ENCODE data around the gene JAKMIP1. TPM values are rescaled to one million over a fixed set of nuclear protein-coding genes. Genes with fewer than 3 reads are reported as not detected.

JAKMIP1 gene
- total RNA-seq, 1 donor from 2014 or later, result not detected

DNA sequence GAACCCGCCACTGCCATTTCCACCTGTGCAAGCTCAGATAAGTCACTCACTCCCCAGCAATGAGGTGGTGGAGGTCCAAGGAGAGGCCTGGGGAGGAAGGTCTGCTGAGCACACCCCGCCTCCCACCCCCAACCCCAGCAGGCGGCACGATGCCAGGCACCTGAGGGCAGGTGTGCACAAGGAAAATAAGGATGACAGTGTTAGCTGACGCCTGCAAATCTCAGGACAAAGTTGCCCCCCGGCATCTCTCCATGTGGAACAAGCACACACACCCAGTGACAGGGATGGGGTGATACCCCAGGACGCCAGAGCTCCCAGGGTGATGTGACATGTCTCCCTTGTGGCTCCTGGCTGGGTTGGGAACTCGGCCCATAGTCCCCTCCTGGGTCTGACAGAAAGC is 9.9 kb downstream of the JAKMIP1 start:
- intact Hi-C loops (cut with DNase I), result no loop called here
- no peak for ATAC-seq
- DNase-seq (ENCODE audit: missing footprints), result no peak

DNA sequence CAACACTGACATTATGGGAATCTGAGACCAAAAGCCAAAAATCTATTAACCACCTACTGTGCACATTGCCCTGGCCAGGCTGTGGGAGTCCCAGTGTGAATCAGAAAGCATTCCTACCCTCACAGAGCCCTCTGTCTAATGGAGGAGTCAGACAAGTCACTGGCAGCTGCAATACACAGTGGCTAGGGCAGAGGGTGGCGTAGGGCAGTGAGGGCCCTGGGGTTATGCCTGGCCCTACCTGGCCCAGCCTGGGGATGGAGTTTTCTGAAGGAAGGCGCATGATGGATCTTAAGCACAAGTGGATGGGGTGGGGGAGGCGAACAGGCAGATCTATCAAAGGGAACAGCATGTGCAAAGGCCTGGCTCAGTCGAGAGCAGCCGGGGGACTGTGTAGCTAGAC is 10.8 kb downstream of the JAKMIP1 start:
- no peak for DNase-seq (ENCODE audit: missing footprints)
- no peak for ATAC-seq
- intact Hi-C loops (cut with DNase I), result no loop called here

DNA sequence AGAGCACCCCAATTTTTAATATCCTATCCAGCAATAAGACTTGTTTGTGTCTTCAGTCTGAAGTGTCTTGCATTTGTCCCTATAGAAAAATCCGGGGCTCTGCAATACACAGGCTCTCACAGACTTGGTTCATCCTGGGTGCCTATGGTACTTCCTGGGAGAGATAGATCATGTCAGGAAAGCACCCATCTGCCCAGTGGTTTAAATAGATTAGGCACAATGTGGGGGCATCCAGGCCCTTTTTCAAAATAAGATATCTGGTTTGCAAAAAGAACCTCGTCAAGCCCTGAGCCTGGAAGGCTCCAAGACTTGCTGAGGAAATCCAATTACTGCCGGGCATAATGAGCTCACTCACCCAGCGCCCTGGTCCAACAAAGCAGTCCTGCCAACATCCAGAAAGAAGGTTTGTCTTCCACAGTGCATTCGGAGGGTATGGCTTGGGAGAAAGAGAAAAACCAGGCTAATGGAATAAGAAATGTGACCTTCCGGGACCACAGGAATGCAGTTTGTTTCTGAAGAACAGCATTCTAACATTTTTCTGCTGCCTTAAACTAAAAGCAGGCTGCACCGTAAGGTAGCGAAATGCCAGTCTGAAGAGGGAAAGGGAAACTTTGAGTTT is 11.6 kb downstream of the JAKMIP1 start:
- no peak for DNase-seq (ENCODE audit: missing footprints)
- ATAC-seq, result no peak
- intact Hi-C loops (cut with DNase I), result no loop called here

DNA sequence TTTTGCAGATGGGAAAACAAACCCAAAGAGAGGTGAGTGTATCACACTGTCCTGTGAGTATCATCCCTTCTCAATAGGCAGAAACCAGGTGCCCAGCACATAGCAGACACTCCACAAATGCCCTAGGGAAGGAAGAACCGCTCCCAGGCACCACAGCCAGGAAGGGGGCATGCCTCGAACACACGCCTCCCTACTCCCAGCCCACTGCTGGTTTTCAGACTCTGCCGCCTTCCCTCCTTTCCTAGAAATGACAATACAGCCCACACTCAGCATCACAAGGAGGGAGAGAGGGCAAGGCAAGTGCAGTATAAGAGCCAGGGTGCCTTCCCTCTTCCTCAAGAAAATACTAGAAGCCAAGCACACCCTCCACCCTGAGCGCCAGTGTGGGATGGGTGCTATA is 16.2 kb downstream of the JAKMIP1 start:
- no peak for ATAC-seq

DNA sequence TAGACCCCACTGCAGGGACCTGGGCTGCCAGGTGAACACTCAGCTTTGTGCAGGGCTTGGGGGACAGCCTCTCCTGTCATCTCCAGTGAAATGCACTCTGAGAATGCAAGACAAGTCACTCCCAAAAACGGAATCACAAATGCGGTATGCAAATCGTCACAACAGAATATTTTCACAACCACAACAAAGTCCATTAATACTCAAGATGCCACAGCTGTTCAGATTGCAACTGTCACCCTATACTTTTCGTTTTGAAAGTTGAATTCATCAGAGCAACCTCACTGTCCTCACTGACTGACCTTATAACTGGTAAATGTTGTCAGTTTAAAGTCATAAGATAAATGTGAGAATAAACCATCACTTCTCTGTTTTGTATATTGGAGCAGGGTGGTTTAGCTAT is 16.6 kb downstream of the JAKMIP1 start:
- DNase-seq (ENCODE audit: missing footprints) (no peak), ATAC-seq (no peak)
- intact Hi-C loops (cut with DNase I), result no loop called here

More for the DNA sequence above, 16.2 kb downstream of the JAKMIP1 start:
- intact Hi-C loops (cut with DNase I), result no loop called here
- DNase-seq (ENCODE audit: missing footprints), result no peak

DNA sequence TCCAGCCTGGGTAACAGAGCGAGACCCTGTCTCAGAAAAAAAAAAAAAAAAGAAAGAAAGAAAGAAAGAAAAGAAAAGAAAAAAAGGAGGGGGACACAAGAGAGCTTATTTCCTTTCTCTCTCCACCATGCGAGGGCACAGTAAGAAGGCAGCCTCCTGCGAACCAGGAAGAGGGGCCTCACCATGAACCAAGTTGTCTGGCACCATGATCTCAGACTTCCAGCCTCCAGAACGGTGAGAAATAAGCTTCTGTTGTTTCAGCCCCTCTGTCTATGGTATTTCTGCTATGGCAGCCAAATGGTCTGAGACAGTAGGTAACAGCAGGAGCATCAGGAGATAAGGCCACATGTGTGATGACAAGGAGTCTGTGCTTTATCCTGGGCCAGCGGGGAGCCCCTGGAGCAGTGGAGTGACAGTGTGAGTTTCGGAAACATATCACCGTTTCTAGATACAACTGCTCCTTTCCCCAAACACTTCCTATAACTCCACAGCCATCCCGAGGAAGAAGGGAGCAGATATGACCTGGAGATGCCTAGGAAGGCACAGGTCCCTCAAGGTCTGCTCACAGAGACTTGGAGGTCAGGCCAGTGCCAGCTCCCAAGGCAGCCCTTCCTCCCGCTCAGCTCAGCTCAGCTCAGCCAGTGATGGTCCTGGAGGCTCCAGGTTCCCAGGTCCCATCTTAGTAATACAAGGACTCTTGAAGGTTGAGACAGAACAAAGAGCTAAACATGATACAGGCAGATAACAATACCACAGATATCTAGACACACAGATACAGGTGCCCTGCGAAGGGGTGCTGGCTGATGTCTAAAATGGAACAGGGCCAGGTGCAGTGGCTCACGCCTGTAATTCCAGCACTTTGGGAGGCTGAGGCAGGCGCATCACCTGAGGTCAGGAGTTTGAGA is 17.7 kb downstream of the JAKMIP1 start:
- DNase-seq (ENCODE audit: missing footprints), result no peak
- intact Hi-C loops (cut with DNase I), result no loop called here
- ATAC-seq, result no peak

DNA sequence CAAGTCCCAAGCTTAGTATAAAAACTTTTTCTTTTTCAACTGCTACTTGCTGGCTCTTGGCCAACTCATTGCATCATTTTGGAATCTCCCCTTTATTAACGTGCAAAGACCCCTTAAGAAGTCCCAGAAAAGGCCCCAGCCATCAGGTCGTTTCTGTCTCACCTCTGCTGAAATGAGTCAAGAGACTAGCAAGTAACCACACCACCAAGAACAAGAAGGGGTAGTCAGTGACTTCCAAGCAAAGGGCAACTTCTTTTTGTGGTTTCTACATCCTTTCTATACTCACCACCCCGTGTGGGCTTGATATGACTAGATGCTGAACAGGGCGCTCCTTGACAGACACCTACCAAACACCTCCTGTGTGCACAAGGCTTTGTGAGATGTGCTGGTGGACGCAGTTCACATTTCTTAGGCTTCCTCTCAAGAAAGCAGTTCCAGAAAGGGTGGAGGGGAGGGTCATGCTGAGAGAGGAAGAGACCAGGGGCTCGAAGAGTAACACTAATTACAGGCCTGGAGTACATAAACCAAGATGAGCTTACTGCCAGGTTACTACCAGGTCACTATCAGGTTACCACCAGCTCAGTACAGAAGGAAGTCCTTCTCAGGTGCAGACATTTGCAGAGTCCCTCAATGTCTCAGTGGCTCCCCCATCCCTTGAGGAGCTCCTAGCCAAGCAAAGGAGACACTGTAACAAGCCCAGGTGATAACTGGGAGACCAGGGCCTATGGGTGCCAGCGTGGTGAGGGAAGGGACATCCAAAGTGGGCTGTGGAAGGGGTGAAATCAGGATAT is 19.3 kb downstream of the JAKMIP1 start:
- DNase-seq (ENCODE audit: missing footprints), result no peak
- ATAC-seq, result no peak
- intact Hi-C loops (cut with DNase I), result no loop called here

DNA sequence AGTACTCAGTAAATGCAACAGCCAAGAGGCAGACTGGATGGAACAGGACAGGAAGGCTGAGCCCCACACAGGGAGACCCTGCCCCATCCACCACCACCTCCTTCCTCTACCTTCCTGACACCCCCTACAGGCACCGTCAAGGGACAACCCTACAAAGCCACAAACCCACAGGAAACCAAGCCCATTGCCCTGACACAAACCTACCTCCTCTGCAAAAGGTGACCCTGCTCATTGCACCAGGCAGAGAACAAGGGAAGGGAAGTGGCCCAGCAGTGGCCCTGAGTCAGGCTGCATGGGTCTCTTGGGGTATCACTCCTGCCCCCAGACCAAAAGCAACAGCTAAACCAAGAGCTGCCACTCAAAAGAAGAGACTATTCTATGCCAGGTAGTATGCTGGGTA is 21.0 kb downstream of the JAKMIP1 start:
- DNase-seq (ENCODE audit: missing footprints) (no peak), ATAC-seq (no peak)
- intact Hi-C loops (cut with DNase I), result no loop called here

DNA sequence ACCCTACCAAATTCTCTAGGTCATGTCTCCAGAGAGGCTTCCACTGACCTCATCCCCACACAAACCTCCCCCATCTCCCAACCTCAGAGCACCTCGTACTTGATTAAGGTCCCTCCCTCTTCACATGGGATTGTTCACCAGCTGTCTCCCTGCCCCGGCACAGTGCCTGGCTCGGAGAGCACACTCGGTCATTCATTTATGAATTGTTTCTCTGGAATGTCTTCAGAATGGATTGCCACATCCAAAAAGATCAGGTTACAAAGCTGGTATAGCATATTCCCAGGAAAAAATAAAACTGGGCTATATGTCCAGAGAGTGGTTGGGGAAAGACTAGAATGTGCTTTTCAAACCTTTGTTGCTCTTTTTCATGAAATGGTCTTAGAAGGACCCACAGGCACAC is 21.6 kb downstream of the JAKMIP1 start:
- intact Hi-C loops (cut with DNase I), result no loop called here
- no peak for DNase-seq (ENCODE audit: missing footprints)
- no peak for ATAC-seq

DNA sequence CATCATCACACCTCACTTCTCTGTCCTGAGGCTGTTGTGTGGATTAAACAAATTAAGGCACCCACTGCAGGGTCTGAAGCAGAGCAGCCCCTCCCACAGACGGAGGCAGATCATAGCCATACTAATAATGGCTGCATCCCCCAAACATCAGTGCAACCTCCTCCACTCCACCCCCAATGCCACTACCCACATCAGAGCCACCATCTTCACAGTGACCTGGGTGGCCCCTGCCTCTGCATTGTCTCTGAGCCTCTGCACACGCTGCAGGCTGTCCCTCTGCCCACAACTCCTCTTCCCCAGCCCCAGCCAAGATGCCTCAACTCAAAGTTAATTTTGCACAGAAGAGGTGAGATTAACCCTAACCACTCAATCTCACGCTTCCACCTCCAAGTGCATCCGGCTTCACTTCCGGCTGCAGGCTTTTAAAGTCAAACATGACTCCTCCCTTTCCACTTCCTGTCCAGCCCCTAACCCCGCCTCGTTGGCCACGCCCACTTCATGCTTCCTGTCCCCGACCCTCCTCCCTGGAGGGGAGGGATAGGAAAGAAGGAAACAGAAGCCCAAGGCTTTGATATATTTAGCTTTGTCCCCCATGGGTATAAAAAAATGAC is 22.7 kb downstream of the JAKMIP1 start:
- DNase-seq (ENCODE audit: missing footprints) (no peak), ATAC-seq (no peak)
- intact Hi-C loops (cut with DNase I), result no loop called here

DNA sequence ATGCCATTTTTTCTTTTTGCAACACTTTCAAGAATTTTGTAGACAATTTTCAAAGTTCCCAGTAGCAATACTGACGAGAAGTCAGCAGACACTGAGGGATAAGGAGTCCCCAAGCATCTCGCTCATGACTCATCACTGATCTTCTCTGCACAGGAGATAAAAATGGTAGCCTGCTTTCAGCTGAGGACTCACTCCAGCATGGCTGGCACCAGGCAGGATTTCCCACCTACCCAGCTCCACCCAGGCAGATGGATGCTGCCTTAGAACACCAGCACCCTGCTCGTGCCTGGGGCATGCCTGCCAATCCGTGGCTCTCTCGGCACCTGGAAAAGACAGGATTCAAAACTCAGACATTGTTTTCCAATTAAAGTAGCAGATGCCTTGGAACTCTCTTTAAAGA is 24.9 kb downstream of the JAKMIP1 start:
- no peak for DNase-seq (ENCODE audit: missing footprints)
- no peak for ATAC-seq
- intact Hi-C loops (cut with DNase I), result no loop called here

DNA sequence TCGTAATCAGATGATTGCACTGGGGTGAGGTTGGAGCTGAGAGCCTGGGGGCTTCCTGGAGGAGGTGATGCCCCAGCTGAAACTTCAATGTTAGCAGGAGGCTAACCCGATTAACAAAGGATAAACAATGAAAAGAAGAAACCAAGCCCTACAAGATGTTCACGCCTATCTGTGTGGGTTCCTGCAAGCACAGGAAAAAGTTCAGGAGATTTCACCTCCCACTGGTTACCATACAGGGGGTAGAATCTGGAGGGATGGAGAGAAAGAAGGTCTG is 27.5 kb downstream of the JAKMIP1 start:
- ATAC-seq, result no peak
- intact Hi-C loops (cut with DNase I), result no loop called here
- DNase-seq (ENCODE audit: missing footprints), result no peak

DNA sequence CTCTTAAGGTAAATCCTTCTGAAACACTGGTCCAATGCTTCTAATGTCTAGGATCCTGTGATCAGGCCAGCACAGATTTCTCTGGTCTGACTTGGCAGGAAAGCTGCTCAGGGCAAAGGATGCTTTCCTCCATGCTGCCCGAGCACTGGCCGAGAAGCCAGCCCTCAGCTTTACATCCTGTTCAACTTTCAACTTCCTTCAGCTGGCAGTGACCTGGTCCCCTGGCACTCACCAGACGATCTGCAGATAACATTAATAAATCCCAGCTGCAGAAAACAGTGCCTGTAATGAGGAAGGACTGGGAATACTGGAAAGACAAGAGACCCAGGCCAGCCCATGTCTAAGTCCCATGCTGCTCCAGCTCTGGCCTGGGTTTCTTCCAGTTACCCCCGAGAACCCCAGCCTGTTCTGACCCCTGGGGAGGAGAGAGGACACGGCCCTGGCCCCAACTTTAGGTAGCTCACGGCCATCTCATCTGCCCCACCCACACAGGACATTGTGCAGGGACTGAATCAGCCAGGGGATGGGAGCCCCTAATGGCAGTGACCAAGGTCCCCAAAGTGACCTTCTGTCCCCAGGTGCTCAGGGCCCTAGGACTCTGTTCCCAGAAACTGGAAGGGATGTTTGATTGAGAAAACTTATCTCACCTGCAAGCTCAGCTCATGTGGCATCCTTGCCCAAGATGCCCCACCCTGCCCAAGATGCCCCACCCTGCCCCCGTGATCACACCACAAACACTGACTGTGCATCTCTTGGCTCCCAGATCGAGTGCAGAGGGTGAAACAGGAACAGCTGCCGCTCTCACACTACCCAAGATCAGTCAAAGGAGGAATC is 28.0 kb downstream of the JAKMIP1 start:
- intact Hi-C loops (cut with DNase I), result no loop called here
- DNase-seq (ENCODE audit: missing footprints), result no peak
- ATAC-seq, result no peak

DNA sequence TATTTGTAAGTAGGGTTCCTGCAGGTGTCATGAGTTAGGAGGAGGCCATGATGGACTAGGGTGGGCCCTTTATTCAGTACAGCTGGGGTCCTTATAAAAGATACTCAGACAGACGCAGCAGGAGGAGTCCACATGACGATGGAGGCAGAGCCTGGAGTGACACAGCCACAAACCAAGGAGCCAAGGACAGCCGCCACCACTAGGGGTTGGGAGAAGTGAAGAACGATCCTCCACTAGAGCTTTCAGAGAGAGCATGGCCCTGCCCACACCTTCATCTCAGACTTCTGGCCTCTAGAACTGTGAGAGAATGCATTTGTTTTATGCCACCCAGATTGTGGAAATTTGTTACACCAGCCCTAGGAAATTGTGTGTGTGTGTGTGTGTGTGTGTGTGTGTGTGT is 31.1 kb downstream of the JAKMIP1 start:
- intact Hi-C loops (cut with DNase I), result no loop called here
- DNase-seq (ENCODE audit: missing footprints) (no peak), ATAC-seq (no peak)

DNA sequence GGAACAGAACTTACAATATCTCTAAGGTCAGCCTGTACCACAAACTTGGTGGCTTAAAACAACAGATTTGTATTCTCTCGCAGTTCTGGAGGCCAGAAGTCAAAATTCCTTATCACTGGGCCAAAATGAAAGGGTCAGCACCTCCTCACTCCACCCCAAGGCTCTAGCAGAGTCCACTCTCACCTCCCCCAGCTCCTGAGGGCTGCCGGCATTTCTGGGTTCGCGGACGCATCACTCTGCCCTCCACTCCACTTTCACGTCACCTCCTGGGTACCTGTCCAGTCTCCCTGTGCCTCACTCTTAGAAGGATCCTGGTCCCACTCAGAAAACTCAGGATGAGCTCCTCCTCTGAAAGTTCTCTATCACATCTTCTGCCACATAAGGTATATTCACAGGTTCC is 34.6 kb downstream of the JAKMIP1 start:
- ATAC-seq, result no peak
- intact Hi-C loops (cut with DNase I), result no loop called here
- DNase-seq (ENCODE audit: missing footprints), result no peak

DNA sequence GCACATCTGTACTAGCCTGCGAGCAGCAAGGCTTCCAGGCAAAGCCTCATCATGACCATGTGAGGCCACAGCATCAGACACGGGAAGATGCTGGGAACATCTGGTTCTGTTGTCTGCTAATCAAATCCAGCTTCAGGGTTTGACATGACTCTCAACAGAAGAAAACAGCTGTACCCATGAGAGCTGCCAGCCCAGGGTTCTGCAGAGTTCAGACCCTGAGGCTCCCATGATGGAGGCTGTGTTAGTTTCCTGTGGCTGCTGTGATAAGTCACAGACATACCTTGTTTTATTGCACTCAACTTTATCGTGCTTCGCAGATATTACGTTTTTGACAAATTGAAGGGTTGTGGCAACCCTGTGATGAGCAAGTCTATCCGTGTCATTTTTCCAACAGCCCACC is 37.5 kb downstream of the JAKMIP1 start:
- DNase-seq (ENCODE audit: missing footprints) (no peak), ATAC-seq (no peak)
- intact Hi-C loops (cut with DNase I), result no loop called here

DNA sequence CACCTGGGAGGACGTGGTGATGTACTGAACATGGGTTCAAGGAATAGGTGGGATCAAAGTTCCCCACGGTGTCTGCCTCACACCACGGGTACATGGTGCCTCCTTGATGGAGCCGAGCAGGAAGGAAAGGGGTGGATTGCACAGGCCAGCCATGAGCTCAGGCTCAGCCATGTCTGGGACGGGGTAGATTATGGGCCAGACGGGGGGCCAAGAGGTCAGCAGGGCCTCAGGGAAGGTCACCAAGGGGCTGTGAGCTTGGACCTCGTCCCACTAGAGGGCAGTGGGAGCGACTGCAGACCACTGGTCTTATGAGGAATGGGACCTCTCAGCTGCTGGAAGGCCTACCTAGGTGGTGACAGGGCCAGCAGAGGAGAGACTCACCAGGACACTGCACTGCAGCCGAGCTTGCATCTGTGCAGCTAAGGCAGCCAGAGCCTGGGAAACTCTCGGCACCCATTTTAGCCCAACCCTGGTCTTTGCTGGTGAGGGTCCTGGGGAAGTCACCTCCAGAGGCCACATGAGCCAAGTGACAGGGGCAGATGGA is 38.4 kb downstream of the JAKMIP1 start:
- no peak for DNase-seq (ENCODE audit: missing footprints)
- ATAC-seq, result no peak
- intact Hi-C loops (cut with DNase I), result no loop called here

DNA sequence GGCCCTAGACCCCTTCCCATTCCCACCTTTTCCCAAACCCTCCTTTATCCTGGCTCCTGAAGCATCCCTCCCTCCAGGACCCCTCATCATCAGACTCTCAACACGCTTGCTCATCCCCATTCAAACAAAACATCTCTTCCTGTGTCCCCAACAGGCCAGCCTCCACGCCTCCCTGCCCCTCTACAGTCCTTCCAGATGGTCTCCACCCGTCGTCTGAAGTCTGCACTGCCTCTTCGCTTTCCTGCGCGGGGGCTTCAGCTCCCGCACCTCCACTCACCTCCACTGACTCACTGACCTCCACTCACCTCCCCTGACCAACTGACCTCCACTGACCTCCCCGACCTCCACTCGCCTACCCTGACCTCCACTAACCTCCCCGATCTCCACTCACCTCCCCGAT is 39.8 kb downstream of the JAKMIP1 start:
- no peak for ATAC-seq
- intact Hi-C loops (cut with DNase I), result no loop called here
- DNase-seq (ENCODE audit: missing footprints), result no peak

DNA sequence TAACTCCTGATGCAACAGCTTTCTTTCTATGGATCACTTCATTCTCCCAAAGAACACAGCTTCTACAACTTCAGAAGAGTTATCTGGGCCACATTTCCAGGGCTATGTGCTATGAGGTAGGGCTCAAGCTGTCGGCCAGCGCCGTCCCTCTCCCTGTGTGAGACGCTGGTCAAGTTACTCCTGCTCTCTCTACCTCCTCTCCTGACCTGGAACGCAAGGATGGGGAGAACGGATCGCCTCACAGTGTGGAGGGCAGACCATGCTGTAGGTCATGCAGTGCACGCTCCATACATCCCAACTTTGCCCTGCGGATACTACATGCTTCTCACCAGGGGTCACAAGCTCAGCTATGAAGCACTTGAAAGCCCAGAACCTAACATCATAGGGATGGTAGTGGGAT is 42.4 kb downstream of the JAKMIP1 start:
- ATAC-seq, result no peak
- no peak for DNase-seq (ENCODE audit: missing footprints)
- intact Hi-C loops (cut with DNase I), result no loop called here
